Tibial nerve (tissue), 4 donors: ENCODE results near the gene WASHC2A.
A peak's percentile ranks its signal among the peaks of the same experiment; 100 is the strongest.
"Not testable (repeated sequence)": the region's sequence is repeated elsewhere in the genome, so short reads cannot be mapped to it uniquely, and the experiment has no call there.

Source experiments
- CTCF ChIP-seq, 5 experiments: fragments of 200-600 bp in 3 of 5; fragments of 450-650 bp in 2 of 5; sonication (generic) in 3 of 5; IDR thresholded peaks; one replicate each; pipeline ENCODE4 v1.5.1; 2016 to 2019; ENCODE audit warnings: antibody characterized with exemption in 5 of 5, mild to moderate bottlenecking in 3 of 5, moderate library complexity in 2 of 5
- EP300 ChIP-seq, 2 donors: sonication (generic); formaldehyde crosslinking; IDR thresholded peaks; one replicate each; pipeline ENCODE4 v1.6.1; 2017; ENCODE audit warnings: antibody characterized with exemption in 2 of 2, mild to moderate bottlenecking in 1 of 2
- POLR2A ChIP-seq, 2 donors: fragments of 450-650 bp; IDR thresholded peaks; one replicate each; pipeline ENCODE4 v1.6.1; 2017; ENCODE audit warnings: antibody characterized with exemption in 2 of 2, mild to moderate bottlenecking in 2 of 2, moderate library complexity in 2 of 2

DNA sequence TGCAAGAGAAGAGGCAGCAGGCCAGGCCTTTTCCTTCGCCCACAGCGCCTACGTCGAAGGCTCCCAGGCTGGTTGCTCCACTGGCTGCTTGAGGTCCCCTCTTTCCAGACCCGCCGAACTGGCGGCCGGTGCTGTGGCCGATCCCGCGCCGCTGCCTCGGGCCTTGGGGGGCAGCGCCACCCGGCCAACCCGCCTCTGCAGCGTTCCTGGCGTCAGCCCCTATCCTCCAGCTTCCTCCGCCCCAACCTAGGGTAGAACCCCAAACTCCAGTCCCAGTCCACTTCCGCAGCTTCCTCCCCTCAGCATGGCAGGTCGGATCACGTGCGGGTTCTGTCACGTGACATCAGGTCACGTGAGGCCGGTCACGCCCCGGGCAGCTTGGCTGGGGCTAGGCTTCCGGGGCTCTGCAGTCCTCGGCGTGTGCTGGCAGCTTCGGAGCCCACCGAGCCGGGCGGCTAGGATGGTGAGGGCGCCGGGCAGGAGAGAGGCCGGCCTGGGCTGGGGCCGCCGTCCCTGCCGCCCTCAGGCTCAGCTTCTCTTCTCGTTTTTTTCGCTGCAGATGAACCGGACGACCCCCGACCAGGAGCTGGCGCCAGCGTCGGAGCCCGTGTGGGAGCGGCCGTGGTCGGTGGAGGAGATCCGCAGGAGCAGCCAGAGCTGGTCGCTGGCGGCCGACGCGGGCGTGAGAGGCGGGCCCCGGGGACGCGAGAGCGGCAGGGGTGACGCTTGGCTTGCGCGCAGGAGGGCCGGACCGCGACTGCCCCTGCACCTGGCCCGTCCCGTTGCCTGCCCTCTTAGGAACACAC lies at the start of gene WASHC2A:
- TF ChIP-seq POLR2A, CTCF (IDR thresholded peaks at IDR 0.05): not testable (repeated sequence)
- peak; percentile 18 to 88 for TF ChIP-seq EP300 (IDR thresholded peaks at IDR 0.05)
